ENCODE data around the gene MAP2K4.
"Not testable (repeated sequence)": the region's sequence is repeated elsewhere in the genome, so short reads cannot be mapped to it uniquely, and the experiment has no call there.

MAP2K4 gene

DNA sequence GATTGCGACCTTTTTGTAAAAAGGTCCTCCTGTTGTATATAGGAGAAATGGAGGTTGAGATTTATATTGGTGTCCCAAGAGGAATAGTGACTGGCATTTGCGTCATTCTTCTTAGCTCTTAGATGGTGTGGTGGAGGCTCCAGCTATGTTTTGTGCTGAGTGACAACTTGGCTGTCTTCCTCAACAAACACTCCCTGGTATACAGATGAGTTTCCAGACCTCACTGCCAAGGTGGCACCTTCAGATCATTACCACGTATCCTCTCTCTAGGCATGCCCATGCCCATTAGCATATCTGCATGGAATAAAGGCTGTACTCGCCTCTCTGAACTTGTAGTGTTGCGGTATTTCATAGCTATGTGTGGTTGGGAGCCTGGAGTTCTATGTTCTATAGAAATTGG lies 120.0 kb downstream of the MAP2K4 start:
- Histone ChIP-seq H3K4me3 (no peak overlapping the region), H3K36me3 (ENCODE audit: insufficient read depth, low read length) (peaks cover 46% of the 10 kb centered on the region), H3K27ac (no peak overlapping the region), H3K9me3 (ENCODE audit: low read depth, low read length) (peaks cover 5% of the 10 kb centered on the region; the same call in 1 of the 2 replicates), H3K9ac (ENCODE audit: insufficient read length) (no peak overlapping the region)
- DNase-seq (ENCODE audit: low read depth, low spot score): no peak
- TF ChIP-seq POLR2AphosphoS5 (IDR thresholded peaks at IDR 0.05; ENCODE audit: borderline replicate concordance, low read depth, low read length) (no peak), FOXP2 (optimal IDR thresholded peaks at IDR 0.05; ENCODE audit: control extremely low read depth, extremely low read length, insufficient read depth) (no peak), EZH2 (IDR thresholded peaks at IDR 0.05) (no peak)

GRCh38 chr17:12162187-12162586 lies 141.5 kb downstream of the MAP2K4 start:
- DNase-seq (ENCODE audit: low read depth, low spot score); H3K9me3 ChIP-seq (ENCODE audit: low read depth, low read length); H3K36me3 ChIP-seq (ENCODE audit: insufficient read depth, low read length); H3K4me3 ChIP-seq; H3K9ac ChIP-seq (ENCODE audit: insufficient read length); H3K27ac ChIP-seq: not testable (repeated sequence)

DNA sequence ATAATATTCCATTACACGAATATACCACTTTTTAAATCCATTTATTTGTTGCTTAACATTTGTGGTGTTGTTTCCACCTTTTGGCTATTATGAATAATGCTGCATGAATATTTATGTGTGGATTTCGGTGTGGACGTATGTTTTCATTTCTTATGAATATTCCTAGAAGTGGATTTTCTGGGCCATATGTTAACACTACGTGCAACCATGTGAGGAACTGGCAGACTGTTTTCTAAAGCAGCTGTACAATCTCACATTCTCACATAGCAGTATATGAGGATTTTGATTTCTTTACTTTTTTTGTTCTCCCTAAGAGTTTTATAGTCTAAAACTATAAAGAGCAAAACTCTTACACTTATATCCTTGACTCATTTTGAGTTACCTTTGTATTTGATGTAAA lies 143.4 kb downstream of the MAP2K4 start:
- Histone ChIP-seq H3K9ac (ENCODE audit: insufficient read length) (no peak overlapping the region), H3K4me3 (no peak overlapping the region), H3K27ac (no peak overlapping the region), H3K9me3 (ENCODE audit: low read depth, low read length) (no peaks in the 10 kb centered on the region), H3K36me3 (ENCODE audit: insufficient read depth, low read length) (no peaks in the 10 kb centered on the region)
- DNase-seq (ENCODE audit: low read depth, low spot score): no peak
- TF ChIP-seq EZH2 (IDR thresholded peaks at IDR 0.05): no peak
- no peak for TF ChIP-seq FOXP2 (optimal IDR thresholded peaks at IDR 0.05; ENCODE audit: control extremely low read depth, extremely low read length, insufficient read depth)

DNA sequence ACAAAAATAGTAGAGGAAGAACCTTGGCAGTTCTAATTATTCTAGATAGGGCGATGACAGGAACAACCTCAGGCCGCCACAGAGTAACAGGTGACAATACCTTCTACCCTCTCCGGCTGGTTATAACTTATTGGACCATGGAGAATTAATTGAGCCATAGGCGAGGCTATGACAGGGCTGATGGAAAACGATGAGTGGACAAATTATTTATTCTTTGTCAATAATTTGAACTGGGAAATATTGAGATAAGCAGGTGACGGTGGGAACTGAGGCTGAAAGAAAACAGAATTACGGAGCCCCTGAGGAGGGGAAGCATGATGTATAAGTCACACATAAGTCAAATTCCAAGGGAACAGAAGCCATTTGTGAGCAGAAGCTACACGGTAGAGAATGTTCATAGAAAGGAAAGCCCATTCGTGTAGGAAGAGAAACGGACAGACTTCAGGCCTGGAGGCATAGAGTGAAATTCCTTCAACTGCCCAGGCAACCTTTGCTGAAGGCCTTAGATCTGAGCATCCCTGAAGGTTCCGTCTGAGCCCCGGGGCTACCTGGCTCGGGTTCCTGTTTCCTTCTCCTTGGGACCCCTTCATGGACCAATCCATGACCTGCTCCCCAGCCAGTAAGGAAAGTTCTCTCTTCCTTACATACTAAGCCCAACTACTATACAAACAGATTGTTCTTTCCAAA lies 158.1 kb downstream of the MAP2K4 start:
- H3K4me3 ChIP-seq: no peak overlapping the region
- TF ChIP-seq EZH2 (IDR thresholded peaks at IDR 0.05) (no peak), FOXP2 (optimal IDR thresholded peaks at IDR 0.05; ENCODE audit: control extremely low read depth, extremely low read length, insufficient read depth) (no peak), POLR2AphosphoS5 (IDR thresholded peaks at IDR 0.05; ENCODE audit: borderline replicate concordance, low read depth, low read length) (no peak)
- no peak overlapping the region for H3K27ac ChIP-seq
- H3K9ac ChIP-seq (ENCODE audit: insufficient read length): no peak overlapping the region
- no peak for DNase-seq (ENCODE audit: low read depth, low spot score)
- H3K9me3 ChIP-seq (ENCODE audit: low read depth, low read length): no peaks in the 10 kb centered on the region
- H3K36me3 ChIP-seq (ENCODE audit: insufficient read depth, low read length): no peaks in the 10 kb centered on the region

GRCh38 chr17:12180644-12181261 lies 160.1 kb downstream of the MAP2K4 start:
- H3K27ac ChIP-seq: no peak overlapping the region
- H3K9me3 ChIP-seq (ENCODE audit: low read depth, low read length): no peaks in the 10 kb centered on the region
- no peaks in the 10 kb centered on the region for H3K36me3 ChIP-seq (ENCODE audit: insufficient read depth, low read length)
- no peak overlapping the region for H3K9ac ChIP-seq (ENCODE audit: insufficient read length)
- TF ChIP-seq POLR2AphosphoS5 (IDR thresholded peaks at IDR 0.05; ENCODE audit: borderline replicate concordance, low read depth, low read length): no peak
- no peak for TF ChIP-seq FOXP2 (optimal IDR thresholded peaks at IDR 0.05; ENCODE audit: control extremely low read depth, extremely low read length, insufficient read depth)
- no peak for TF ChIP-seq EZH2 (IDR thresholded peaks at IDR 0.05)
- peak; percentile 1 for DNase-seq (ENCODE audit: low read depth, low spot score)
- no peak overlapping the region for H3K4me3 ChIP-seq

DNA sequence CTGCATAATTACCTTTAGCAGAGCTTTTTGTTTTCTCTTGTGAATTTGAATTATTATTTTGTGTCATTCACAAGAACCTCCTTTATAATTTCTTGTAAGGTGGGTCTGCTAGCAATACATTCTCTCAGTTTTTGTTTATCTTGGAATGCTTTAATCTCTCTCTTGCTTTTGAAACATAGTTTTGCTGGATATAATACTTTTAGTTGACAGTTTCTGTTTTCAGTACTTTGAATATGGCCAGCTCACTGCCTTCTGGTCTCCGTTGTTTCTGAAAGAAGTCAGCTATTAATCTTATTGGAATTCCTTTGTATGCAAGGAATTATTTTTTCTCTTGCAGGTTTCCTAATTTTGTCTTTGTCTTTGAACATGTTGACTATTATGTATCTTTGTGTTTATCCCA lies 167.0 kb downstream of the MAP2K4 start:
- DNase-seq (ENCODE audit: low read depth, low spot score): no peak
- H3K27ac ChIP-seq: no peak overlapping the region
- no peak overlapping the region for H3K9ac ChIP-seq (ENCODE audit: insufficient read length)
- no peaks in the 10 kb centered on the region for H3K9me3 ChIP-seq (ENCODE audit: low read depth, low read length)
- no peak overlapping the region for H3K4me3 ChIP-seq
- no peaks in the 10 kb centered on the region for H3K36me3 ChIP-seq (ENCODE audit: insufficient read depth, low read length)
- TF ChIP-seq EZH2 (IDR thresholded peaks at IDR 0.05) (no peak), FOXP2 (optimal IDR thresholded peaks at IDR 0.05; ENCODE audit: control extremely low read depth, extremely low read length, insufficient read depth) (no peak), POLR2AphosphoS5 (IDR thresholded peaks at IDR 0.05; ENCODE audit: borderline replicate concordance, low read depth, low read length) (no peak)

DNA sequence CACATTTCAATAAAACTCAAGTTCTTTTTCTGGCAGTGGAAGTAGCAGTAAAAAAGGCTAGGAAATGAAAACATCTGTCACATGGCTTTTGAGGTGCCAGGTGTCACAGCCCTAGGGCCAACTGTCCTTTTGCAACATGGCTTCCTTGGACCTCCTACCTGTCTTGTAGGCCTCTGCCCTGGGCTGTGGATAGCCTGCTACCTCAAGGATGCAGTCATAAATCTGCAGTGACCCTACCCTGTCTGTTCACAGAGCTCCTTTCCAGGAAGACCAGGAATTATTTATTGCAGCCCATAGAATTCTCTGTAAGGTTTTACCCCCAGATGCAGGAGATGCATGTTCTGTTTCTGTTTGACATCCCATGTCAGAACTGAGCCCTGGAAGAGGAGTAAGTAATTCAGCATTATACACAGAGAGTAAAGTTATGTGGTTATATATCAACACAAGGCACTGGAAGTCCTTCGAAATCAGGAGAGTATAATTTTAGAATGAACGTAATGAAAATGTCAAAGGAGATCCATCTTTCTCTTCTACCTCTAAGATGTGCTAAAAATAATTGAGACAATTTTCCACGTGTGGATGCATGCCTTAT lies 172.6 kb downstream of the MAP2K4 start:
- no peaks in the 10 kb centered on the region for H3K9me3 ChIP-seq (ENCODE audit: low read depth, low read length)
- H3K4me3 ChIP-seq: no peak overlapping the region
- H3K9ac ChIP-seq (ENCODE audit: insufficient read length): no peak overlapping the region
- DNase-seq (ENCODE audit: low read depth, low spot score): no peak
- no peaks in the 10 kb centered on the region for H3K36me3 ChIP-seq (ENCODE audit: insufficient read depth, low read length)
- TF ChIP-seq EZH2 (IDR thresholded peaks at IDR 0.05) (no peak), POLR2AphosphoS5 (IDR thresholded peaks at IDR 0.05; ENCODE audit: borderline replicate concordance, low read depth, low read length) (no peak), FOXP2 (optimal IDR thresholded peaks at IDR 0.05; ENCODE audit: control extremely low read depth, extremely low read length, insufficient read depth) (no peak)
- no peak overlapping the region for H3K27ac ChIP-seq

All from SK-N-MC (cell line).